Measurements from ENCODE around the gene S100A7A. TPM values are rescaled to one million over a fixed set of nuclear protein-coding genes. Genes with fewer than 3 reads are reported as not detected.

The S100A7A gene
- total RNA-seq, 4 donors from 2014 or later, result 0.16 to 0.79 TPM; not detected in 2

DNA sequence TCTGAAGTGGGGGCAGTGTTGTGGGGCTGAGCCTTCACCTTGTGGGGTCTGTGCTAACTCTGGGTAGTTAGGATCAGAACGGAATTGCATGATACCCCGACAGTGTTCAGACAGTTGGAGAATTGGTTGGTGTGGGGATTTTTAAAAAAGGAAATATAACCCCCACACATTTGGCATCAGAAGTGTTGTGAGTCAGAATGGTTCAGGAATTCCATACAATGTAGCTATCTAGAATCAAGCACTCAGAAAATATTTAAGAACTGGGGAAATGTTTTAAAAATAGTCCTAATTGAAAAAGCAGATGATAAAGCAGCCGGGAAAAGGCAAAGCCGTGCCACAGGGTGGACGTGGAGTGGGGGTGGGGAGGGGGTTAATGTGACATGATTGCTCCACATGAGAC is 50.6 kb downstream of the S100A7A start:
- Histone ChIP-seq H3K9me3 (peaks cover 0 to 17% (median 0%) of the 10 kb centered on the region in 3 donors), H3K27ac (no peak overlapping the region), H3K36me3 (no peaks in the 10 kb centered on the region), H3K4me1 (peaks cover 0 to 11% (median 3%) of the 10 kb centered on the region in 3 donors), H3K4me3 (no peak overlapping the region), H3K27me3 (peaks cover 16% of the 10 kb centered on the region)
- WGBS, 2 donors (ENCODE audit: low coverage in 1 of 2), result 22 to 62% methylated on average over 4 to 5 of the region's 5 CpGs
- ATAC-seq, result no peak
- TF ChIP-seq EP300 (IDR thresholded peaks at IDR 0.05), result no peak
- TF ChIP-seq POLR2AphosphoS5 (IDR thresholded peaks at IDR 0.05), result no peak
- TF ChIP-seq, protein P1, sequence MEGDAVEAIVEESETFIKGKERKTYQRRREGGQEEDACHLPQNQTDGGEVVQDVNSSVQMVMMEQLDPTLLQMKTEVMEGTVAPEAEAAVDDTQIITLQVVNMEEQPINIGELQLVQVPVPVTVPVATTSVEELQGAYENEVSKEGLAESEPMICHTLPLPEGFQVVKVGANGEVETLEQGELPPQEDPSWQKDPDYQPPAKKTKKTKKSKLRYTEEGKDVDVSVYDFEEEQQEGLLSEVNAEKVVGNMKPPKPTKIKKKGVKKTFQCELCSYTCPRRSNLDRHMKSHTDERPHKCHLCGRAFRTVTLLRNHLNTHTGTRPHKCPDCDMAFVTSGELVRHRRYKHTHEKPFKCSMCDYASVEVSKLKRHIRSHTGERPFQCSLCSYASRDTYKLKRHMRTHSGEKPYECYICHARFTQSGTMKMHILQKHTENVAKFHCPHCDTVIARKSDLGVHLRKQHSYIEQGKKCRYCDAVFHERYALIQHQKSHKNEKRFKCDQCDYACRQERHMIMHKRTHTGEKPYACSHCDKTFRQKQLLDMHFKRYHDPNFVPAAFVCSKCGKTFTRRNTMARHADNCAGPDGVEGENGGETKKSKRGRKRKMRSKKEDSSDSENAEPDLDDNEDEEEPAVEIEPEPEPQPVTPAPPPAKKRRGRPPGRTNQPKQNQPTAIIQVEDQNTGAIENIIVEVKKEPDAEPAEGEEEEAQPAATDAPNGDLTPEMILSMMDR (IDR thresholded peaks at IDR 0.05), result no peak
- no peak for TF ChIP-seq POLR2A (IDR thresholded peaks at IDR 0.05)

DNA sequence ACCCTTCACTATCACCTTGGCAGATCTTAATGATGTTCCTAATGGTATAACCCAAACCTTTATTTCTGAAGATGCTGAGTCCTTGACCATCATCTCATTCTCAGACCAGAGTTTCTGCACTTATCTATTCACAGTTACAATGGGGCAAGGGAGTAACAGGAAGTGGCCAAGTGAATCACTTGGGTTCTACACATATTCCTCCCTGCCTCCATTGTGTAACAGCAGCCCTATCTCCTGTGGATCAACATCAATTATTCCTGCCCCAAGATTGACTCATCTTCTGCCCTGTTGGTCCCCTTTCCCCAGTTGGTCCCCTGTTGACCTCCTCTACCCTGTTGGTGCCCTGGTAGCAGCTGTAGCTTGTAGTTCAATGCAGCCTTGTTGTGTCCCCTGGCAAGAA is 54.4 kb downstream of the S100A7A start:
- TF ChIP-seq POLR2A (IDR thresholded peaks at IDR 0.05) (no peak), EP300 (IDR thresholded peaks at IDR 0.05) (no peak), POLR2AphosphoS5 (IDR thresholded peaks at IDR 0.05) (no peak)
- TF ChIP-seq, protein P1 (IDR thresholded peaks at IDR 0.05), result no peak
- Histone ChIP-seq H3K9me3 (peaks cover 0 to 31% (median 0%) of the 10 kb centered on the region in 3 donors), H3K27ac (no peak overlapping the region), H3K36me3 (no peaks in the 10 kb centered on the region), H3K27me3 (peaks cover 4% of the 10 kb centered on the region), H3K4me3 (no peak overlapping the region), H3K4me1 (peaks cover 0 to 8% (median 3%) of the 10 kb centered on the region in 3 donors)
- no peak for ATAC-seq

Small RNA genes lying within 50 kb of the gene (small RNA-seq; reads per million reads assigned to genes)
- 0 reads per million in 4 donors for gene S100A15A

Other genes starting within 250 kb of the S100A7A start
- gene LELP1, start 213.1 kb upstream of the S100A7A start, total RNA-seq, result not detected
- gene PRR9, start 198.9 kb upstream of the S100A7A start, total RNA-seq, result not detected
- gene LORICRIN, start 156.8 kb upstream of the S100A7A start, total RNA-seq, result not detected
- under 1 TPM in 1 of 4 donors, not detected in 3; 0.45 TPM for gene PGLYRP3, start 103.6 kb upstream of the S100A7A start, total RNA-seq
- not detected for gene PGLYRP4, start 67.7 kb upstream of the S100A7A start, total RNA-seq
- gene S100A9, start 58.7 kb upstream of the S100A7A start, total RNA-seq, result 1,000 to 10,000 TPM in 1 of 4 donors, 100 to 1,000 TPM in 2, 10 to 100 TPM in 1; 65.3 to 2,906 (median 485) TPM
- gene S100A12, start 40.9 kb upstream of the S100A7A start, total RNA-seq, result 10 to 100 TPM in 2 of 4 donors, 1 to 10 TPM in 1, not detected in 1; 1.4 to 21.1 (median 12.6) TPM
- 100 to 1,000 TPM in 2 of 4 donors, 10 to 100 TPM in 2; 13.1 to 745 (median 110) TPM for gene S100A8, start 25.4 kb upstream of the S100A7A start, total RNA-seq
- 100 to 1,000 TPM in 1 of 4 donors, 10 to 100 TPM in 1, not detected in 2; 33.0 to 253 TPM for gene S100A7, start 44.1 kb downstream of the S100A7A start, total RNA-seq
- 100 to 1,000 TPM; 595 to 840 (median 634) TPM for gene S100A6, start 119.5 kb downstream of the S100A7A start, total RNA-seq
- not detected for gene S100A5, start 124.4 kb downstream of the S100A7A start, total RNA-seq
- 100 to 1,000 TPM; 135 to 345 (median 259) TPM for gene S100A4, start 129.3 kb downstream of the S100A7A start, total RNA-seq
- 1 to 10 TPM in 2 of 4 donors, under 1 TPM in 1, not detected in 1; 0.69 to 6.0 (median 1.1) TPM for gene S100A3, start 132.7 kb downstream of the S100A7A start, total RNA-seq
- 10 to 100 TPM in 2 of 4 donors, 1 to 10 TPM in 2; 2.7 to 73.3 (median 14.2) TPM for gene S100A2, start 149.3 kb downstream of the S100A7A start, total RNA-seq
- gene S100A16, start 196.6 kb downstream of the S100A7A start, total RNA-seq, result 100 to 1,000 TPM in 1 of 4 donors, 10 to 100 TPM in 3; 49.7 to 121 (median 71.5) TPM
- 10 to 100 TPM in 1 of 4 donors, 1 to 10 TPM in 2, under 1 TPM in 1; 0.85 to 82.1 (median 5.0) TPM for gene S100A14, start 199.8 kb downstream of the S100A7A start, total RNA-seq
- 100 to 1,000 TPM in 1 of 4 donors, 10 to 100 TPM in 3; 56.1 to 133 (median 76.3) TPM for gene S100A13, start 211.0 kb downstream of the S100A7A start, total RNA-seq
- 1 to 10 TPM; 2.4 to 8.3 (median 2.8) TPM for gene S100A1, start 211.9 kb downstream of the S100A7A start, total RNA-seq
- 10 to 100 TPM; 33.7 to 57.0 (median 42.2) TPM for gene CHTOP, start 217.5 kb downstream of the S100A7A start, total RNA-seq
- gene SNAPIN, start 242.2 kb downstream of the S100A7A start, total RNA-seq, result 10 to 100 TPM; 58.9 to 77.4 (median 69.4) TPM